PC-3 (cell line): ENCODE measurements around the gene MAP1B.

Experiments
- CTCF ChIP-seq: fragments of 300-600 bp; sonication (generic); conservative IDR thresholded peaks from 2 replicates; pipeline ENCODE4 v1.5.1; 2017; ENCODE audit warnings: antibody characterized with exemption, low read depth, mild to moderate bottlenecking, low read length
- EZH2 ChIP-seq: fragments of 300-600 bp; sonication (generic); IDR thresholded peaks from one replicate; pipeline ENCODE4 v1.6.1; 2017; ENCODE audit warnings: antibody characterized with exemption, mild to moderate bottlenecking, low read length; ENCODE audit not compliant: unreplicated experiment
- EZH2phosphoT487 ChIP-seq: fragments of 300-600 bp; sonication (generic); IDR thresholded peaks from 2 replicates; pipeline ENCODE4 v1.6.1; 2018; ENCODE audit warnings: mild to moderate bottlenecking, antibody characterized with exemption, low read length, borderline replicate concordance

DNA sequence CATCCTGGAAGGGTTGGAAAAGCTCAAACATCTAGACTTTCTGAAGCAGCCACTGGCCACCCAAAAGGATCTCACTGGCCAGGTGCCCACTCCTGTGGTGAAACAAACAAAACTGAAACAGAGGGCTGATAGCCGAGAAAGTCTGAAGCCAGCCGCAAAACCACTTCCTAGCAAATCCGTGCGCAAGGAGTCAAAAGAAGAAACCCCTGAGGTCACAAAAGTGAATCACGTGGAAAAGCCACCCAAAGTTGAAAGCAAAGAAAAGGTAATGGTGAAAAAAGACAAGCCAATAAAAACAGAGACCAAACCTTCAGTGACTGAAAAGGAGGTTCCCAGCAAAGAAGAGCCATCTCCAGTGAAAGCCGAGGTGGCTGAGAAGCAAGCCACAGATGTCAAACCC is 87.6 kb downstream of the MAP1B start:
- TF ChIP-seq CTCF: no peak
- TF ChIP-seq EZH2: no peak
- TF ChIP-seq EZH2phosphoT487: no peak
